Endodermal cell (in vitro differentiated cells): ENCODE results near the gene WDFY1. TPM values are rescaled to one million over a fixed set of nuclear protein-coding genes. Genes with fewer than 3 reads are reported as not detected.

Source experiments
- DNase-seq: peaks from one replicate; pipeline ENCODE4 v3.0.0-alpha.2; 2017
- H3K27ac ChIP-seq: 2 replicates; pipeline ENCODE4 v1.5.1; 2013; ENCODE audit warnings: mild to moderate bottlenecking, low read depth, low read length, moderate library complexity
- H3K27me3 ChIP-seq: 2 replicates; pipeline ENCODE4 v1.6.1; 2013; ENCODE audit warnings: mild to moderate bottlenecking, low read length, moderate library complexity; ENCODE audit not compliant: insufficient read depth, control insufficient read depth, poor library complexity, severe bottlenecking
- H3K36me3 ChIP-seq: 2 replicates; pipeline ENCODE4 v1.7.0; 2013; ENCODE audit warnings: mild to moderate bottlenecking, low read length, moderate library complexity; ENCODE audit not compliant: control insufficient read depth, insufficient read depth
- H3K4me1 ChIP-seq: one replicate; pipeline ENCODE4 v1.7.0; 2013; ENCODE audit warnings: low read length; ENCODE audit not compliant: control insufficient read depth, insufficient read depth
- H3K4me3 ChIP-seq: 2 replicates; pipeline ENCODE4 v1.5.1; 2013; ENCODE audit warnings: mild to moderate bottlenecking, low read length, moderate library complexity
- H3K9ac ChIP-seq: 2 replicates; pipeline ENCODE4 v1.6.1; 2013; ENCODE audit warnings: mild to moderate bottlenecking, low read length, moderate library complexity; ENCODE audit not compliant: poor library complexity, severe bottlenecking; ENCODE audit errors: extremely low read depth
- H3K9me3 ChIP-seq: 2 replicates; pipeline ENCODE4 v1.6.1; 2013; ENCODE audit warnings: mild to moderate bottlenecking, low read length, moderate library complexity; ENCODE audit not compliant: control insufficient read depth
- H3K27ac Mint-ChIP-seq: 2 replicates; pipeline ENCODE4 v1.8.0; 2020; ENCODE audit warnings: mixed read lengths
- H3K27me3 Mint-ChIP-seq: 2 replicates; pipeline ENCODE4 v1.8.0; 2021; ENCODE audit warnings: mild to moderate bottlenecking, mixed read lengths; ENCODE audit not compliant: insufficient read depth
- H3K36me3 Mint-ChIP-seq: 2 replicates; pipeline ENCODE4 v1.8.0; 2020; ENCODE audit warnings: low read depth, mixed read lengths
- H3K4me1 Mint-ChIP-seq: 2 replicates; pipeline ENCODE4 v1.8.0; 2020; ENCODE audit warnings: mixed read lengths
- H3K4me3 Mint-ChIP-seq: 2 replicates; pipeline ENCODE4 v1.8.0; 2020; ENCODE audit warnings: mild to moderate bottlenecking, moderate library complexity, mixed read lengths
- H3K9me3 Mint-ChIP-seq: 2 replicates; pipeline ENCODE4 v1.8.0; 2020; ENCODE audit warnings: mild to moderate bottlenecking, mixed read lengths
- CTCF ChIP-seq: fragments of 200-600 bp; sonication (generic); conservative IDR thresholded peaks from 2 replicates; pipeline ENCODE4 v1.5.0; 2021; ENCODE audit warnings: antibody characterized with exemption, mild to moderate bottlenecking
- WGBS, 2 experiments: methylation state at CpG; one replicate each; pipeline versions ENCODE4 v1.1.5 to v1.1.7; 2013; ENCODE audit warnings: missing lambda C conversion rate in 2 of 2, mixed read lengths in 1 of 2; ENCODE audit not compliant: insufficient coverage in 1 of 2, insufficient read length in 1 of 2; 5-methylcytosine and 5-hydroxymethylcytosine counted together
- total RNA-seq, 2 donors: library from RNA; stranded (reverse); fragmentation: NEBNext Ultra II Directional in 1 of 2; extraction: Animal tissue kit (Norgen Biotek cat#: 25700) in 1 of 2; gene quantifications; 2 replicates in 1 of 2; 3 replicates in 1 of 2; pipeline ENCODE4 v1.2.1, GENCODE V29; 2021

The WDFY1 gene
- total RNA-seq, 2 donors from 2014 or later = 61.9 to 69.7 TPM

GRCh38 chr2:223908304-223908998, 36.7 kb downstream of the WDFY1 start:
- Mint-ChIP-seq H3K4me1 (peaks cover 22% of the 10 kb centered on the region), H3K9me3 (no peaks in the 10 kb centered on the region), H3K27me3 (no peaks in the 10 kb centered on the region), H3K36me3 (peaks cover 29% of the 10 kb centered on the region), H3K27ac (peak overlapping the region; percentile 89), H3K4me3 (peak overlapping the region; percentile 9)
- TF ChIP-seq CTCF = no peak
- H3K27ac ChIP-seq = no peak overlapping the region
- WGBS, 2 experiments = 81 to 82% methylated on average over 7 to 8 of the region's 8 CpGs
- H3K27me3 ChIP-seq = no peaks in the 10 kb centered on the region
- H3K36me3 ChIP-seq = peaks cover 52% of the 10 kb centered on the region
- peak overlapping the region; percentile 26 for H3K9ac ChIP-seq
- DNase-seq = no peak
- peak overlapping the region; percentile 37 for H3K4me3 ChIP-seq
- H3K4me1 ChIP-seq = peaks cover 12% of the 10 kb centered on the region
- H3K9me3 ChIP-seq = no peaks in the 10 kb centered on the region

- TF ChIP-seq CTCF = no peak
- Mint-ChIP-seq H3K27me3 (no peaks in the 10 kb centered on the region), H3K4me1 (peaks cover 22% of the 10 kb centered on the region), H3K4me3 (no peak overlapping the region), H3K27ac (no peak overlapping the region), H3K36me3 (peaks cover 28% of the 10 kb centered on the region), H3K9me3 (no peaks in the 10 kb centered on the region)
- Histone ChIP-seq H3K4me1 (peaks cover 12% of the 10 kb centered on the region), H3K4me3 (no peak overlapping the region), H3K9ac (no peak overlapping the region), H3K9me3 (no peaks in the 10 kb centered on the region), H3K27ac (no peak overlapping the region), H3K27me3 (no peaks in the 10 kb centered on the region), H3K36me3 (peaks cover 58% of the 10 kb centered on the region)
- WGBS, 2 experiments = 92% methylated on average over 2 of the region's 2 CpGs
- DNase-seq = no peak
Observed at GRCh38 chr2:223905996-223906395, 39.1 kb downstream of the WDFY1 start.

- Histone ChIP-seq H3K9me3 (no peaks in the 10 kb centered on the region), H3K27me3 (no peaks in the 10 kb centered on the region), H3K9ac (no peak overlapping the region), H3K36me3 (peaks cover 77% of the 10 kb centered on the region), H3K27ac (no peak overlapping the region), H3K4me3 (no peak overlapping the region), H3K4me1 (no peaks in the 10 kb centered on the region)
- H3K4me3 Mint-ChIP-seq = no peak overlapping the region
- TF ChIP-seq CTCF = no peak
- H3K9me3 Mint-ChIP-seq = no peaks in the 10 kb centered on the region
- no peak for DNase-seq
- H3K4me1 Mint-ChIP-seq = no peaks in the 10 kb centered on the region
- H3K36me3 Mint-ChIP-seq = peaks cover 58% of the 10 kb centered on the region
- 90 to 97% methylated on average over 2 of the region's 2 CpGs for whole genome bisulfite sequencing, 2 experiments
- H3K27ac Mint-ChIP-seq = no peak overlapping the region
- H3K27me3 Mint-ChIP-seq = no peaks in the 10 kb centered on the region
Observed at GRCh38 chr2:223901854-223902253, 43.3 kb downstream of the WDFY1 start.
